Measurements from ENCODE around the gene LDLR.
"Not testable (repeated sequence)": the region's sequence is repeated elsewhere in the genome, so short reads cannot be mapped to it uniquely, and the experiment has no call there.

The LDLR gene

DNA sequence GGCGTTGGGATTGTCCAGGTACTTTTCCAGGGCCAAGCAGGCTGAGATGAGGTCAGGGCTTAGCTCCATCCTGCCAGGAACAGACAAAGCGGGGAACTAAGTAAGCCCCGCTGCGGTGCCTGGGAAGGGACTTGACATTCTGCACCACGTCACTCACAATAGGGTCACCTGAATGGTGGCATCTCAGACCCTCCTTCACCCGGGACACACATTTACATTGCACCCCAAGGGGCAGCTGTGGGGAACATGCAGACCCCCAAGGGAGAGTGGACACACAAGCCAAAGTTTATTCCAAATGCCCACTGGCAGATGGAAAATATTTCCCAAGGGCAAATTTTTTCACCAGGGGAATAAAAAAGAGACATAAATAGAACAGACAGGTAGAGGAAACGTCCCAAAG, 86.7 kb downstream of the LDLR start:
- no peak for DNase-seq (ENCODE audit: low read depth, low spot score)
- POLR2A ChIA-PET, result no interaction called here
- no peak overlapping the region for H3K4me3 ChIP-seq (ENCODE audit: low read depth, low read length)
- CTCF ChIA-PET, result no interaction called here
- no peak for TF ChIP-seq CTCF (IDR thresholded peaks at IDR 0.05; ENCODE audit: insufficient read depth, low read length, missing control alignments)

GRCh38 chr19:11176466-11177193, 87.4 kb downstream of the LDLR start:
- no peak overlapping the region for H3K4me3 ChIP-seq (ENCODE audit: low read depth, low read length)
- no peak for DNase-seq (ENCODE audit: low read depth, low spot score)
- CTCF ChIA-PET, result no interaction called here
- POLR2A ChIA-PET, result no interaction called here
- TF ChIP-seq CTCF (IDR thresholded peaks at IDR 0.05; ENCODE audit: insufficient read depth, low read length, missing control alignments), result no peak

GRCh38 chr19:11177592-11177991, 88.3 kb downstream of the LDLR start:
- ChIA-PET POLR2A (no interaction called here), CTCF (interaction anchor here (0.8 to 0.9 kb wide), 2 partner anchors 9 to 51 kb away, joined by 3 to 5 read pairs; no protein-coding TSS in a partner anchor)
- DNase-seq (ENCODE audit: low read depth, low spot score), result no peak
- H3K4me3 ChIP-seq (ENCODE audit: low read depth, low read length), result no peak overlapping the region
- no peak for TF ChIP-seq CTCF (IDR thresholded peaks at IDR 0.05; ENCODE audit: insufficient read depth, low read length, missing control alignments)

- ChIA-PET POLR2A (interaction anchor here (1.6 kb wide), 1 partner anchor 15 kb away, joined by 3 read pairs; no protein-coding TSS in a partner anchor), CTCF (interaction anchor here (1.6 kb wide), 1 partner anchor 15 kb away, joined by 6 read pairs; no protein-coding TSS in a partner anchor)
- H3K4me3 ChIP-seq (ENCODE audit: low read depth, low read length); DNase-seq (ENCODE audit: low read depth, low spot score): not testable (repeated sequence)
These were observed 89.8 kb downstream of the LDLR start for GRCh38 chr19:11179145-11179465.

GRCh38 chr19:11179716-11180297, 90.5 kb downstream of the LDLR start:
- TF ChIP-seq CTCF (IDR thresholded peaks at IDR 0.05; ENCODE audit: insufficient read depth, low read length, missing control alignments), result no peak
- H3K4me3 ChIP-seq (ENCODE audit: low read depth, low read length), result no peak overlapping the region
- POLR2A ChIA-PET, result interaction anchor here (1.4 to 1.6 kb wide), 2 partner anchors 11 to 14 kb away, joined by 3 read pairs; no protein-coding TSS in a partner anchor
- CTCF ChIA-PET, result interaction anchor here (0.6 to 1.6 kb wide), 3 partner anchors 9 to 15 kb away, joined by 3 to 6 read pairs (median 3); no protein-coding TSS in a partner anchor
- DNase-seq (ENCODE audit: low read depth, low spot score), result no peak

GRCh38 chr19:11180346-11180745, 91.1 kb downstream of the LDLR start:
- CTCF ChIA-PET, result interaction anchor here (0.6 to 1.6 kb wide), 3 partner anchors 9 to 16 kb away, joined by 3 to 6 read pairs (median 3); no protein-coding TSS in a partner anchor
- POLR2A ChIA-PET, result interaction anchor here (1.4 to 1.6 kb wide), 2 partner anchors 11 to 14 kb away, joined by 3 read pairs; no protein-coding TSS in a partner anchor
- DNase-seq (ENCODE audit: low read depth, low spot score), result no peak
- H3K4me3 ChIP-seq (ENCODE audit: low read depth, low read length), result no peak overlapping the region
- no peak for TF ChIP-seq CTCF (IDR thresholded peaks at IDR 0.05; ENCODE audit: insufficient read depth, low read length, missing control alignments)

DNA sequence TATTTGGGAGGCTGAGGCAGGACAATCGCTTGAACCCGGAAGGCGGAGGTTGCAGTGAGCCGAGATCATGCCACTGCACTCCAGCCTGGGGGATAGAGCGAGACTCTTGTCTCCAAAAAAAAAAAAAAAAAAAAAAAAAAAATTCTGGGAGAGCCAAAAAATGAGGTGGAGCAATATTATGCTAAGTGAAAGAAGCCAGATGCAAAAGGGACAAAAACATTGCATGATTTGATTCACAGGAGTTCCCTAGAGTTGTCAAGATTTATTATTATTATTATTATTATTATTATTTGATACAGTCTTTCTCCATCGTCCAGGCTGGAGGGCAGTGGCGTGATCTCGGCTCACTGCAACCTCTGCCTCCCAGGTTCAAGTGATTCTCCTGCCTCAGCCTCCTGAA, 91.7 kb downstream of the LDLR start:
- CTCF ChIA-PET; H3K4me3 ChIP-seq (ENCODE audit: low read depth, low read length); DNase-seq (ENCODE audit: low read depth, low spot score): not testable (repeated sequence)
- POLR2A ChIA-PET, result interaction anchor here (1.4 kb wide), 1 partner anchor 10 kb away, joined by 3 read pairs; no protein-coding TSS in a partner anchor

All from AG04449 (cell line).